Fibroblast of pulmonary artery (primary cell): ENCODE measurements around the gene CENPE.
"Not testable (repeated sequence)": the region's sequence is repeated elsewhere in the genome, so short reads cannot be mapped to it uniquely, and the experiment has no call there.

Source experiments
- DNase-seq: peaks from one replicate; pipeline ENCODE4 v3.0.0-alpha.2; 2010; ENCODE audit warnings: low read depth
- H3K4me3 ChIP-seq: replicated peaks from 2 replicates; pipeline ENCODE4 v1.5.1; 2011; ENCODE audit warnings: low read depth, mild to moderate bottlenecking, control low read depth, low read length, moderate library complexity
- CTCF ChIP-seq: IDR thresholded peaks from 2 replicates; pipeline ENCODE4 v1.5.1; 2011; ENCODE audit warnings: mild to moderate bottlenecking, control low read depth, low read length, inconsistent platforms; ENCODE audit errors: missing control alignments

Gene CENPE

DNA sequence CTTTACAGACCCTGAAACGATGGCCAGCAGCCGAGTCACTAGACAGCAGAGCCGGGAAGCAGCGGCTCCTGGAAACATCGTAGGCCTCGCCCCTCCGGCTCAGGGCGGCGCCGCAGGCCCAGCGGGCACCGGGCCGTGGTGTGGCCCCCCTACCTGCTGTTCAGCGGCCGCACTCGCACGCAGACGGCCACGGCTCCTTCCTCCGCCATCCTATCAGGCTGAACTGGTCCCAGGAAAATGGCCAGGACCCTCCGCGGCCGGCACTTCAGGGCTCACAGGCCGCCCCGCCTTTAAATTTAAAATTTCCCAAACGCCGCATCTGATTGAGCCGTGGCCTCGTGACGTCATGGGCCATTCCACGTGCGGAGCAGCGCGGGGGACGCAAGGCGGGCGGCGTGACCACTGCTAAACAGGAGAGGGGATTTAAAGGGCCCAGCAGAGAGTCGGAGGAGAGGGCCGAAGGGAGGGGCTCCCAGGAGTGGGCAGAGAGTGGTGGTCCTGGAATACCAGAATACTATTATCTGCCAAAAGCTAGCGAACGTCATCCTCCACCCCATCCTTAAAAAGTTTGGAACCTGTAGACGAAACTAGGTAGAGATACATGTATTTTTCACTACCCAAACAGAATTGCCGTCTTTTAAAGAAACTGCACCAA, at the start of gene CENPE:
Gene CENPE, minus strand, starts transcription at position 233 of the 655 bp plus-strand sequence. Its CDS starts 24 bp downstream, at position 209.
- peak within 1 kb of the TSS; percentile 82 for H3K4me3 ChIP-seq
- peak; percentile 89 for DNase-seq
- no peak for TF ChIP-seq CTCF

DNA sequence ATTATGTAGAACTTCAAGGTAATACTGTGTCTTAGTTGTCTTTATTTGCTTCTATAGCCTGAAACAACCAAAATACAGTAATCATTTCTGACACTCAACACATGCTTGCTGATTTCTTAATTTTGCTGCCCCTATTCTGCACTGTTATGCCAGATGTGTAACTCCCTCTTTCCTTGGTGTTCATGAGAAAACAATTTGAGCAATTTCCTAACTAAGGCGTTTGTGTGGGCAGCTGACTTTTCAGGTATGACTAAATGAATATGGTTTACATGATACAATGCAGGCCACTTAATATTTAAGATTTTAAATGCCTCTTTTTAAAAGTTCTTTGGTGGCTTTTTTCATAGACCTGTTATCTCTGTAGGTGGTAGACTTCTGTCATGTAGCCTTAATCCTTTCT, 46.1 kb upstream of the CENPE start:
- DNase-seq = peak; percentile 1
- TF ChIP-seq CTCF = no peak
- H3K4me3 ChIP-seq = no peak overlapping the region

DNA sequence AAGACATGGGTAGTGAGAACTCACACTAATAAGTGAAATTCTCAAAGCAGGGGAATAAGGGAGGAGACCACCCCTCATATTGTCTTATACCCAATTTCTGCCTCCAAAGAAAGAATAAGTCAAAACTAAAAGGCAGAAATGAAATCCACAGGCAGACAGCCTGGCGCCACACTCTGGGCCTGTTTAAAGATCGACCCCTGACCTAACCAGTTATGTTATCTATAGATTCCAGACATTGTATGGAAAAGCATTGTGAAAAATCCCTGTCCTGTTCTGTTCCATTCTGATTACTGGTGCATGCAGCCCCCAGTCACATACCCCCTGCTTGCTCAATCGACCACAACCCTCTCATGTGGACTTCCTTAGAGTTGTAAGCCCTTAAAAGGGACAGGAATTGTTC, 32.8 kb upstream of the CENPE start:
- DNase-seq, H3K4me3 ChIP-seq: not testable (repeated sequence)

DNA sequence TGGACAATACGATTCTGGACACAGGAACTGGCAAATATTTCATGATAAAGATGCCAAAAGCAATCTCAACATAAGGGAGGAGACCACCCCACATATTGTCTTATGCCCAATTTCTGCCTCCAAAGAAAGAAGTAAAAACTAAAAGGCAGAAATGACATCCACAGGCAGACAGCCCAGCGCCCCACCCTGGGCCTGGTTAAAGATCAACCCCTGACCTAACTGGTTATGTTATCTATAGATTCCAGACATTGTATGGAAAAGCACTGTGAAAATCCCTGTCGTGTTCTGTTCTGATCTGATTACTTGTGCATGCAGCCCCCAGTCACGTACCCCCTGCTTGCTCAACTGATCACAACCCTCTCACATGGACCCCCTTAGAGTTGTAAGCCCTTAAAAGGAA, 25.4 kb upstream of the CENPE start:
- not testable (repeated sequence) for H3K4me3 ChIP-seq, DNase-seq

- no peak overlapping the region for H3K4me3 ChIP-seq
- no peak for DNase-seq
- TF ChIP-seq CTCF = no peak
Observed at GRCh38 chr4:103207673-103208072, 9.5 kb upstream of the CENPE start.

- H3K4me3 ChIP-seq = no peak overlapping the region
Observed at GRCh38 chr4:103204111-103204510, 6.0 kb upstream of the CENPE start.

DNA sequence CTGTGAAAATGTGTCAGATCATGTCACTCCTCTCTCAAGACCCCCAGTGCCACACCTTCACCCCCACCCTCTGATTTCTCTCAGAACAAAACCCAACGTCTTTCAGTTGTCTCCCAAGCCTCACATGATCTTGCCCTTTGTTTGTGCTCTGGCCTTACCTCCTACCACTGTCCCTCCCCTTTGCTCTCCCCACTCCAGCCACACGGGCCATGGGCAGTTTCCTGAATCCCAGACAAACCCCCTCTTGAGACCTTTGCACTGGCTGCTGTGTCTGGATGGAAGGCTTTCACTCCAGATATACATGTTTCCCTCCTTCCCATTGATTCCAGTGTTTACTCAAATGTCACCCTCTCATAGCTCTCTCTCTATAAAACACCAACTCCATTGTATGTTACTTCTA, 3.6 kb upstream of the CENPE start:
- H3K4me3 ChIP-seq = no peak overlapping the region
- DNase-seq = no peak
- TF ChIP-seq CTCF = no peak

More at GRCh38 chr4:103204111-103204510, 6.0 kb upstream of the CENPE start:
- peak; percentile 45 for DNase-seq
- peak; percentile 49 for TF ChIP-seq CTCF

DNA sequence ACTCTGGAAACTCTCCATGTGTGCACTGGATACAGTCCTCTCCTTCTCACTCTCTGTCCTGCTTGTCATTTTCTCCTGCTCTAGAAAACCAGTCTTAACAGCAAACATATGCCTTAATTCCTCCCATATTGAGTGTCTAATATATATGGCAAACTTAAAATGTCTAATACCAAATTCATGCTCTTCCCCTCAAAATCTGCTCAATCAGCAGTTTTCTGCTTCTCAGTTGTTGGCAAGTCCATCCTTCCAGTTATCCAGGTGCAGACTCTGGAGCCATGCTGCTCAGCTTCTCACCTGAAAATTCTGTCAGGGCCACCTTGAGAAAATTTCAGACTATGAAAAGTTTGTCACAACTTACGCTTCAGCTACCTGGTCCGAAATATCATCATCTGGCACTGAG, 3.1 kb upstream of the CENPE start:
- DNase-seq = no peak
- no peak for TF ChIP-seq CTCF
- no peak overlapping the region for H3K4me3 ChIP-seq
